Small intestine (tissue), 7 donors: Measurements from ENCODE around the gene CABLES1. TPM values are rescaled to one million over a fixed set of nuclear protein-coding genes. Genes with fewer than 3 reads are reported as not detected.
"Not testable (repeated sequence)": the region's sequence is repeated elsewhere in the genome, so short reads cannot be mapped to it uniquely, and the experiment has no call there.

Source experiments
- DNase-seq, 2 donors: peaks; one replicate each; pipeline versions ENCODE4 v3.0.0 to v3.0.0-alpha.2; 2013
- FAIRE-seq: peaks from 2 replicates; lab custom pipeline; 2012; peaks lifted over from hg19 to GRCh38; lab: Jason Lieb, UNC
- H3K27ac ChIP-seq, 3 donors: one replicate each; pipeline ENCODE4 v1.5.1; 2013; ENCODE audit warnings: low read length in 2 of 3, mild to moderate bottlenecking in 2 of 3, control low read depth in 1 of 3, inconsistent platforms in 1 of 3, low read depth in 1 of 3, moderate library complexity in 1 of 3
- H3K27me3 ChIP-seq, 3 donors: one replicate each; pipeline ENCODE4 v1.6.1; 2013; ENCODE audit warnings: low read length in 3 of 3, inconsistent platforms in 1 of 3; ENCODE audit not compliant: control insufficient read depth in 3 of 3, insufficient read depth in 3 of 3
- H3K36me3 ChIP-seq, 3 donors: one replicate each; pipeline ENCODE4 v1.6.1; 2013; ENCODE audit warnings: low read length in 3 of 3, inconsistent platforms in 1 of 3, low read depth in 1 of 3, mild to moderate bottlenecking in 1 of 3, moderate library complexity in 1 of 3; ENCODE audit not compliant: control insufficient read depth in 3 of 3, insufficient read depth in 2 of 3
- H3K4me1 ChIP-seq, 3 donors: one replicate each; pipeline ENCODE4 v1.6.1; 2013; ENCODE audit warnings: low read length in 2 of 3, inconsistent platforms in 1 of 3, low read depth in 1 of 3, mild to moderate bottlenecking in 1 of 3, moderate library complexity in 1 of 3; ENCODE audit not compliant: control insufficient read depth in 3 of 3, insufficient read depth in 2 of 3
- H3K4me3 ChIP-seq, 3 donors: one replicate each; pipeline ENCODE4 v1.5.1; 2013; ENCODE audit warnings: low read length in 3 of 3, control low read depth in 1 of 3, inconsistent platforms in 1 of 3, low read depth in 1 of 3, mild to moderate bottlenecking in 1 of 3, moderate library complexity in 1 of 3
- H3K9me3 ChIP-seq, 2 donors: one replicate each; pipeline ENCODE4 v1.6.1; 2013; ENCODE audit warnings: low read depth in 1 of 2, low read length in 1 of 2; ENCODE audit not compliant: control insufficient read depth in 2 of 2, insufficient read depth in 1 of 2
- WGBS, 3 donors: extraction: QIAGEN DNeasy Blood & Tissue Kit; methylation state at CpG; one replicate each; pipeline ENCODE4 v1.1.7; 2013; 5-methylcytosine and 5-hydroxymethylcytosine counted together
- polyA plus RNA-seq, 4 donors: library from polyadenylated mRNA; stranded (reverse) in 3 of 4; unstranded in 1 of 4; fragments of 200-250 nt in 3 of 4; fragments of 120-200 nt in 1 of 4; gene quantifications; one replicate each; pipeline versions ENCODE4 v1.2.1 to v1.2.3, GENCODE V29; 2013
- donor health status: healthy with polysubstance abuse.
- donor health status: control.
- donor health status: control.
- donor health status: Bipolar disorder and iron deficiency.
- donor health status: healthy.

The CABLES1 gene
- polyA plus RNA-seq, 4 donors = 6.9 to 11.7 (median 8.5) TPM

DNA sequence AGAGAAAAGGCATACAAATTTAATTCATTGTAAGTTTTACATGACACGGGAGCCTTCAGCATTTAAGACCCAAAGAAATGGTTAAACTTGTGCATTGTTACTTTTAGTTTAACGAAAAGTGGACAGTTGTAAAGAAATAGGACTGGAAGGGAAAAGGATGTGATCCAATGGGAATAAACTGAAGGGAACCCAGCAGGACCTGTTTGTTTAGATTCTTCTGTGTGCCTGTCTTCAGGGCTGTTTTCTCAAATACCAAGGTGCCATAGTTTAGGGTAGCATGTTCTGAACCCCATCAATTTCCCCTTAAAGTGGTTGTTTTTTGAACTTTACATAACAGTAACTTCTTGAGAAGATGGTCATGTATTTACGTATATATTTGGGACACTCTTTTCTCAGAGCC is 30.3 kb upstream of the CABLES1 start:
- Histone ChIP-seq H3K27me3 (no peaks in the 10 kb centered on the region), H3K36me3 (no peaks in the 10 kb centered on the region), H3K4me1 (peaks cover 0 to 13% (median 0%) of the 10 kb centered on the region in 3 donors), H3K9me3 (no peaks in the 10 kb centered on the region), H3K27ac (no peak overlapping the region), H3K4me3 (no peak overlapping the region)
- FAIRE-seq (no peak), DNase-seq (no peak)
- 81 to 90% (median 87%) methylated on average over 3 of the region's 3 CpGs for WGBS, 3 donors

DNA sequence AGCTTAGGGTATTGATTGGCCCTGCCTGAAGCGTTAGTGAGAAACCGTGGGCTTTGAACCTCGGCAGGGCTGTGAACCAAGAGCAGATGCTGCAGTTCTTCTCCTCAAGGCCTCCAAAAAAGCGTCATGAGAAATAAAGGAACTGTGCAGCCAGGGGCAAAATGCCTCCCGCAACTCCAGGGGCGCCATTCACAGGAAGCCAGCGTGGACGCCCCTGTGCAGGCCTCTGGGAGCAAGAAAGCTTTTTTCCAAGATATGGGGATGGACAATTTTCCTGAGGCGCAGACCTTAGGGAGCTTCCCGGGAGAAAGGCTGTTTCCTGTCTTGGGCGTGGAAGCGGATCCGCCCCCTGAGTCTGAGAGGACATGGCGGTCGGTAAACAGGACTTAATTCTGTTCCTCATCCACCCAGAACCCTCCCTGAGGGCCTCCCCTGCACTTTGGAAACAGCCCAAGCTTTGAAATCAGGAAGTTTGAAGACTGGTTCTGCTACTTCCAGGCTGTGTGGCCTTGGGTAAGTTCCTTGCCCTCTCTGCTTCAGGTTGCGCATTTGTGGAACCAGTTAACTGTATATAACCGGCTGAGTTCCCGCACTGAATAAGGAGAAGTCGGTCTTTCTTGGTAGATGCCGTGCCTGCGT is 29.6 kb upstream of the CABLES1 start:
- Histone ChIP-seq H3K27me3 (no peaks in the 10 kb centered on the region), H3K4me3 (no peak overlapping the region), H3K4me1 (peaks cover 0 to 13% (median 0%) of the 10 kb centered on the region in 3 donors), H3K36me3 (no peaks in the 10 kb centered on the region), H3K9me3 (no peaks in the 10 kb centered on the region), H3K27ac (no peak overlapping the region)
- DNase-seq (peak in 1 of 2 donors; percentile 31), FAIRE-seq (no peak)
- 80 to 84% (median 82%) methylated on average over 21 of the region's 21 CpGs for WGBS, 3 donors

DNA sequence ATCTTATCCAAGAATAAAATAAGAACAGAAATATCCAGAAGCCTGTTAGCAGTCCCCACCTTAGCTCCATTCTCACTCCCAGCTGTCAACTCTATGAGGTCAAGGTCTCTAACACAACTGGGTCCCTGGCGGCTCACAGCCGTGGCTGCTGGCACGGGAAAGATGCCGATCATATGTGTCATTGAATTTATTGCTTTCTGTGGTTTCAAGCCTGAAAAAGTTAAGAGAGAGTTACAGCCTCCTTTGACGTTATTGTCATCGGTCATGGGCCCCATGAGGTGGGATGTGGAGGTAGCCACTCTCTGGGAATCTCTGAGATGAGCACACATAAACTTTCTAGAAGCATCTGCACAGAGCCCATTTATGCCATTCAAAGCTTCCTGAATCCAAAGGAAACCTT is 28.7 kb upstream of the CABLES1 start:
- Histone ChIP-seq H3K4me3 (no peak overlapping the region), H3K4me1 (peaks cover 0 to 13% (median 0%) of the 10 kb centered on the region in 3 donors), H3K27me3 (no peaks in the 10 kb centered on the region), H3K36me3 (no peaks in the 10 kb centered on the region), H3K27ac (no peak overlapping the region), H3K9me3 (peaks cover 0 to 6% of the 10 kb centered on the region in 2 donors)
- 6 to 34% (median 33%) methylated on average over 6 of the region's 6 CpGs for WGBS, 3 donors
- FAIRE-seq (no peak), DNase-seq (peak; percentile 80 to 82)

DNA sequence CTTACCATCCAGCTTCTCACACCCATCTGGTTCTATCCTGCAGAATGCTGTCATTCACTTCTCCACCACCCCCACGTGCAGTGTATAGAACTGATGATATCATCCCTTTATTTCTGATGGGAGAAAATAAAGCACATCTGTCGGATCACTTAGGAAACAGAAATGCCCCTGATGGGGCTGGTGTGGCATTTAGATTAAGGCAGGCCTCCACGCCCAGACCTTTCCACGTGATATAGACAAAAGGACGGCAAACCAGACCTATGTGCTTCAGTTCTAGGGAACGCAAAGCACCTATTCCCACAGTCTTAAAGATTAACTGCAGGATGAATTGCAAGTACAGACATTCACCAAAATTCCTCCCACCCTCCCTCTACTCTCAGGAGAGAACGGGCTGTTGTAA is 27.6 kb upstream of the CABLES1 start:
- DNase-seq (no peak), FAIRE-seq (no peak)
- Histone ChIP-seq H3K9me3 (peaks cover 0 to 11% of the 10 kb centered on the region in 2 donors), H3K4me1 (peaks cover 0 to 10% (median 0%) of the 10 kb centered on the region in 3 donors), H3K27ac (no peak overlapping the region), H3K36me3 (no peaks in the 10 kb centered on the region), H3K4me3 (no peak overlapping the region), H3K27me3 (no peaks in the 10 kb centered on the region)
- WGBS, 3 donors = 80 to 84% (median 81%) methylated on average over 7 of the region's 7 CpGs

DNA sequence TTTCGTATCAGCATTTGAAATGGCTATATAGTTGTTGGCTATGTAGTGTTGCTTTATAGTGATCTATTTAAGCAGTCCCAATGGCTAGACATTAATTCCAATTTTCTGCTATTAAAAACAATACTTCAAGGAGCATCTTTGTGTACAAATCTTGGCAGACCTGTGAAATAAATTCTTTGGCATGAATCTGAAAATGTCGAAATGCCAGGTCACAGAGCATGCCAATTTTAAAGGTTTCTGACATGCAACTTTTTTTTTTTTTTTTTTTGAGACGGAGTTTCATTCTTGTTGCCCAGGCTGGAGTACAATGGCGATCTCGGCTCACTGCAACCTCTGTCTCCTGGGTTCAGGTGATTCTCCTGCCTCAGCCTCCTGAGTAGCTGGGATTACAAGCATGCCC is 26.8 kb upstream of the CABLES1 start:
- Histone ChIP-seq H3K4me3 (no peak overlapping the region), H3K27me3 (no peaks in the 10 kb centered on the region), H3K4me1 (peaks cover 0 to 10% (median 0%) of the 10 kb centered on the region in 3 donors), H3K36me3 (no peaks in the 10 kb centered on the region), H3K9me3 (peaks cover 0 to 11% of the 10 kb centered on the region in 2 donors), H3K27ac (no peak overlapping the region)
- FAIRE-seq (no peak), DNase-seq (no peak)
- 86 to 93% (median 90%) methylated on average over 5 of the region's 5 CpGs for WGBS, 3 donors

DNA sequence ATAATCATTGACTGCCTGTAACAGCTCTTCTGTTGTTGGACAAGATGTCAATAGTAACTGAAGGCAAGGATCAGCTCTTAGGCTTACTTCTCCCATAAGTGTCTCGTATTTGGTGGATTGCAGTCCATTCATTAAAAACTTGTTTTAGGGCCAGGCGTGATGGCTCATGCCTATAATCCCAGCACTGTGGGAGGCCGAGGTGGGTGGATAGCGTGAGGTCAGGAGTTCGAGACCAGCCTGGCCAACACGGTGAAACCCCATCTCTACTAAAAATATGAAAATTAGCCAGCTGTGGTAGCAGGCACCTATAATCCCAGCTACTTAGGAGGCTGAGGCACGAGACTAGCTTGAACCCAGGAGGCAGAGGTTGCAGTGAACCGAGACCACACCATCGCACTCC is 26.1 kb upstream of the CABLES1 start:
- DNase-seq = not testable (repeated sequence)

DNA sequence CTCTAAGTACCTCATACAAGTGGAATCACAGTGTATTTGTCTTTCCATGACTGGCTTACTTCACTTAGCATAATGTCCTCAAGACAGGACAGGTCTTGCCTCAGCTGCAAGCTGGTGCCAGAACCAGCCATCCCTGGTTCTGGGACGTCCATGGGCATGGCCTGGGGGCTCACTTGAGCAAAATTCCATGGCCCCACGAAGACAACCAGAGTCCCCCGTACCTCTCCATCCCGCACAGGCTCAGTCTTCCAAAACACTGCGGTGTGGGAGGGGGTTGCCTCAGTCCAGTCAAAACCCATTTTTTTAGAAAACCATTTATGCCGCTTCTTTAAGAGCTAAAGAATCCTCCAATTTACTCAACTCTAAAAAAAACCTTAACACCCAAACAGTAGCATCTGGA is 21.7 kb upstream of the CABLES1 start:
- 83 to 91% (median 87%) methylated on average over 6 of the region's 6 CpGs for WGBS, 3 donors
- no peak overlapping the region for H3K27ac ChIP-seq
- FAIRE-seq (no peak), DNase-seq (no peak)
- H3K9me3 ChIP-seq = peaks cover 0 to 11% of the 10 kb centered on the region in 2 donors
- no peak overlapping the region for H3K4me3 ChIP-seq
- H3K4me1 ChIP-seq = peaks cover 5 to 16% (median 6%) of the 10 kb centered on the region in 3 donors
- no peaks in the 10 kb centered on the region for H3K36me3 ChIP-seq
- H3K27me3 ChIP-seq = no peaks in the 10 kb centered on the region

More for the DNA sequence above, 26.1 kb upstream of the CABLES1 start:
- not testable (repeated sequence) for H3K4me3 ChIP-seq, FAIRE-seq, H3K27ac ChIP-seq, H3K27me3 ChIP-seq, H3K36me3 ChIP-seq
- H3K4me1 ChIP-seq = peaks cover 0 to 11% (median under 1%) of the 10 kb centered on the region in 3 donors
- peaks cover 0 to 11% of the 10 kb centered on the region in 2 donors for H3K9me3 ChIP-seq
- WGBS, 3 donors = 93 to 97% (median 97%) methylated on average over 9 of the region's 9 CpGs

DNA sequence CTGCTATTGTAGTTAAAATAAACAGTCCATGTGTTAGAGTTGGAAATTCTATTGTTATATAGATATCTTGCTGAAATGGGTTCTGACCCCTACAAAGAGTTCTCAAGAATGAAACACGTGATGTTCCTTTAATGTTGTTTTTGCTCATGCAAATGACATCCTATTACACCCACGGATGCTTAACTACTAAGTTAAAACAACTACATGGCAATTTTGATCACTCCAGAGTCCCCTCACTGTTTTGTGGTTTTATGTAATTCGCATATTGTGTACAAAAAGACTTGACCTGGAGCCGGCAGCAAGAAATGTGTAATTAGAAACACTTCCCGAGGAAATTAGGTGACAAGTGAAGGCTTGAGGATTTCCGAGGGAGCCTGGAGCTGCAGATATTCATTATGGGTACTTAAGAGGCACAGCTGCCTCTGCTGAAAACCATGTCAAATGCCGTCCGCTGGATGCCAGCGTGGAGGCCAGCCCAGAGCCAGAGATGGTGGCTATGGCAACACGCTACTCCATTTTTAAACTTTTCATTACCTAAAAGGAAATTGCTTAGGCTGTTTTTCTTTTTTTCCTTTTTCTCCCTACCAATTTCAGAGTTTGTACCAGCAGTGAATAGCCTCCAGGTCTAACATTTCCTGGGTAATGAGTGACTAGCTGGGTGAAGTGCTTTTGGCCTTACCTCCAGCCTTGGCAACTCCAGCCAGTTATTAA is 21.0 kb upstream of the CABLES1 start:
- no peaks in the 10 kb centered on the region for H3K27me3 ChIP-seq
- FAIRE-seq (no peak), DNase-seq (peak; percentile 33 to 66)
- H3K27ac ChIP-seq = peak overlapping the region; percentile 2 to 61 (median 53)
- no peaks in the 10 kb centered on the region for H3K36me3 ChIP-seq
- 9 to 28% (median 26%) methylated on average over 10 of the region's 10 CpGs for WGBS, 3 donors
- H3K9me3 ChIP-seq = peaks cover 0 to 11% of the 10 kb centered on the region in 2 donors
- no peak overlapping the region for H3K4me3 ChIP-seq
- peaks cover 5 to 16% (median 6%) of the 10 kb centered on the region in 3 donors for H3K4me1 ChIP-seq
